Stimulated activated CD8-positive, alpha-beta memory T cell treated with anti-CD3 and anti-CD28 coated beads, Interleukin-4, amount 100 ng/mL, for 1 hour (primary cell): Measurements from ENCODE around the gene LIFR.
"Not testable (repeated sequence)": the region's sequence is repeated elsewhere in the genome, so short reads cannot be mapped to it uniquely, and the experiment has no call there.

ENCODE experiments used
- DNase-seq, 2 donors: peaks; one replicate each; pipeline ENCODE4 v3.0.0-alpha.2; 2020; ENCODE audit warnings: low read depth in 2 of 2, low spot score in 1 of 2

The LIFR gene

DNA sequence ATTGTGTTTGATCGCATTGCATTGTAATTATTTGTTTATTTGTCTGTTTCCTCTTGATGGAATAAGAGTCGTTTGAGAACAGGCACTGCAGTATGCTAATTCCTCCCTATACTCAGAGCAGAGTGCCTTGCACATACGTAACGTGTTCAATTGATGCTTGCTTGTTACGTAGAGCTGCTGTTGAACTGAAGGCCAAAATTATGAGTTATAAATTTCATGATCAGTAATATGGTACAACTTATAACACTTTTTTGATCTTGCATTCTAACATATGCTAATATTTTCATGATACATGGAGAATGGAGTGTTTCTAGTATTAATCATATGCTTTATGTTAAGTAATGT, 26.5 kb upstream of the LIFR start:
- DNase-seq, result no peak

DNA sequence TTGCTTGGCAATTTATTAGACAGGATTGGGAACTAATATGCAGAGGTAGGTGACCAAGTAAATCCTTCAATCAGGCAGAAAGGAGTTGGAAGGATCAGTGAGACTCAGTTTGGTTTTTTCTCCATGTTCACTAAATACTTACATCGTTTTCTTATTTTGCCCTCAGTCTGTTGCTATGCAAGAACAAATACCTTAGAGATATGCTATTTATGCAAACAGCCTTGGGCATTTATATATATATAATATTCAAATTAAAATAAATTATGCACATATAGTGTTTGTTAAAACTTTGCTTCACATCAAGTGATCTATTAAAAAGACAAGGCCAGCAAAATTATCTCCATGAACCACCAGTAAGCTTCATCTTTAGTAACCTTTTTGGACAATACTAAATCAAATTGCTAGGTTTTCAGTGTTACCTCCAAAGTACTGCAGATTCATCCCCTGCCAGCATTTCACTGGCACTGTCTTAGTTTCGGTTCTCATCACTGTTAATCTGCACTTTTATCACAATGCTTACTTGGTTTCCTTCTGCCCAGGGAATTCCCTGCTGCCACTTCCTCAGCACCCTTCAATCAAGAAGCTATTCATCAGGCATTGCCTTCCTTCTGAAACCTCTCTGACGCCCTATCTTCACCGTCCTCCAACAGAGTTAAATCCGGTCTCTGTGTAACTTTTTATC, 26.0 kb upstream of the LIFR start:
- DNase-seq, result no peak

DNA sequence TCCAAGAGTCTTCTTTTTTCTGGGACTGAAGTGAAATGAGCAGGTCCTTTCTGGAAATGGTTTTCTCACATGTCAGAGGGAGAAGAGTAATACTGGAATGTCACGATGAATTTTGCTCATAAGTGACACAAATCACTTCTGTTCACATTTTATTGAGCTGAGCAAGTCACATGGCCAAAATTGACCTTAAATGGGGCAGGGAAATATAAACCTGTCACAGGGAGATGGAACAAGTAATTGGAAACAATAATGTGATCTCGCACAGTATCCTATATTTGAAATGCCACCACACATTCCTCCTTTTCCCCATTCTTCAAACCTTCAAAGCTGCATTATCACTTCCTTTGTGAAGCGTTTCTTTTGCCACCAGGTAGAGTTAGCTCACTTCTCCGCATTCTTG, 25.2 kb upstream of the LIFR start:
- no peak for DNase-seq

DNA sequence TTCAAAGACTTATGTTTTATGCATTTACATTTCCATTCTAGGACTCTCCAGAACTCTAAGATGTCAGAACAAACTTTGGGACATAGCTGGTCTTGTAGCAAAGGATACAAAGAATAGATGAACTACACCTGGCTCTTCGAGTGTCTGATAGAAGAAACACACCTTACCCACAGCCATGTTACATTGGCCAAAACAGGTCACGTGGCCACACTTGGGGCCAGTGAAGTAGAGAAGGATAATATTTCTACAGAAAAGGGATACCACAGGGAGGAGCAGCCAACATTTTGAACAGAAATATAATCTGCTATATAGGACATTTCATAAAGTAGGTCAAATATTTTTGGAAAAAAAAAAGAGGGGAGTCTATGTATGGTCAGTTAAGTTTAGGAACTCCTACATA, 22.7 kb upstream of the LIFR start:
- no peak for DNase-seq

DNA sequence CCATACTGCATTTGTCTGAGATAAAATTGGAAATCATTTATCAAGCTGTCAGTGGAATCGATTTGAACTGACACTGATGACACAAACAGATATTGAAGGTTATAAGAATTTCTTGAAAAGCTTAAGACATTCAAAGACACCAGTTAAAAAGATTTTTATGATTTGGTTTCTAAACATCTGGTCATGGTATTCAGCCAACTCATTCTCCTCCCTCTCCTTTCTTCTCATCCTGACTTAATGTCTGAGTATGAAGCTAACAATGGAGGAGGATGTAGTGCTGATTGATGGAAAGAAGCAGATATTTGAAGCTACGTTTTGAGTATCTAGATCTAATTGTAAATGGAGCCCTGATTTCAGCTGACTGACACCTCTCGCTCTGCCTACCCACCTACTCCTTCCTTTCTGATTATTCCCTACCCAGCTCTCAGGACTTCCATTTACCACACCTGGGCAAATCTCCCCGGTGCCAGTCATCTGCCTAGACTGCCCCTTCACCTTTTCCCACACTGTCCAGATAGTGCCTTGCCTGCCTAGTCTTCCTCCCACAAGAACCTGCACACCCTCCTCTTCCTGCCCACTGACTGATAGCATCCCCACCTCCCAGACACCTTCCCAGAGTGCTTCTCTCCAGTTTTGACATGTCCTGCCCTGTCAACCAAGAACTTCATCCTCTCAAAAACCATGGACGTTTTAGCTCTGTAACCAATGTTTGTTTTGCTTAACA, 20.7 kb upstream of the LIFR start:
- no peak for DNase-seq

DNA sequence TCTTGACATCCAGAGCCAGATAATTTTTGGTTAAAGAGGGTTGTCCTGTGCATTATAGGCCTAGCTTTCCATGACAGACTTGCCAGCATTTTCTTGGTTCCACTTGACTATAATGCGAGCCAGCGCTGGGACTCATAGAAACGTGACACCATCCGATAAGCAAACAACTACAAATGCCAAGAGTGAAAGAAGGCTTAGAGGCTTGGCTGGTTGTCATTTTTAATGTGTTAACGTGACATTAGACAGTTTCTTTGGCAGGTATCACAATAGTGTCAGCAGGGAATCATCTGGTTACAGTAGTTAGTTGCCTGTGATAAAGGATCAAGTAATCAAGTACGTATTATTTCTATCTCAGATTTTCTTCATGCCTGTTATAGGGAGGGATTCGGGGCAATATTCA, 20.0 kb upstream of the LIFR start:
- DNase-seq, result no peak

DNA sequence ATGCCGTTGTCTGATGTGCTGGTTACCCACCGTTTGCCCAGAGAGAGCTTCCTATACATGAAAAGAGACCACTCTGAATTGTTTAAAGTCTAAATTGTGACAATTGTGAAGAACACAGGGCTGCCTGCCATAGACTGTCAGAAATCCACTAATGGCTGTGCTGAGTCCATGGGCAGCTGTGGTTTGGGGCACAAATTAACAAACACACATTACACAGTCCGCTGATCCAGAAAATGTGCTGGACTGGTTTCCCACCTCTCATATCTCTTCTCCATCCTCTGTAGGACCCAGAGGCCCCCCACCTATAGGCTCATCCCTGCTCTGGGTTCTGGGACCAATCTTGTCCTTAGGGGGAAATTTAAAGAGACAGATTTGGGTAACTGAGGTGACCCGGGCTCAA, 19.0 kb upstream of the LIFR start:
- no peak for DNase-seq

DNA sequence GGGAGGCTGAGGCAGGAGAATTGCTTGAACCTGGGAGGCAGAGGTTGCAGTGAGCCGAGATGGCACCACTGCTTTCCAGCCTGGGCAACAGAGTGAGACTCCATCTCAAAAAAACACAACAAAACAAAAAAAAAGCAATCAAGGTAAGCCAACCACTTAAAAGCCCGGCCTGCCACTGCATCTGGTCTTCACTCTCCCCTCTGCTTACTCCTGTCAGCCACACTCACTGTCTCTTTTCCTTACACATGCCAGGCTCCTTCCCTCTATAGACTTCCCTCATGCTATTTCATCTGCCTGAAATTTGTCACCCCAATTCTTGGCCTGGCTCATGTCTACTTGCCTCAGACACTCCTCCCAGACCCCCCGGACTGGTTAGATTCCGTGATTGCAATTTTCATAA, 17.6 kb upstream of the LIFR start:
- no peak for DNase-seq

DNA sequence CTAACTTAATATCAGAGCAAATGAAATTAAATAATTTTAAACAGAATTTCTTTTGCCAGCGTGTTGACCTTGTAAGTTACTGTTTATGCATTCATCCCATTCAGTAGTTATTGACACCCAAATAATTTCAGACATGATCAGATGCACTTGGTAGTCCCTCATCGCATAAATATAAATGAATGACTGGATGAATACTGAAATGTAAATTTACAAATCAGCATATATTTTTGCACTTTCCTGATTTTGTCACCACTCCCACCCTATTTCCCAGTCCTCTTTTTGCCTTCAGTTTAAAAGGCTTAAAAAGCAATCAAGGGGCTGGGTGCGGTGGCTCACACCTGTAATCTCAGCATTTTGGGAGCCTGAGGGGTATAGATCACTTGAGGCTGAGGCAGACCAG, 17.1 kb upstream of the LIFR start:
- DNase-seq, result no peak

DNA sequence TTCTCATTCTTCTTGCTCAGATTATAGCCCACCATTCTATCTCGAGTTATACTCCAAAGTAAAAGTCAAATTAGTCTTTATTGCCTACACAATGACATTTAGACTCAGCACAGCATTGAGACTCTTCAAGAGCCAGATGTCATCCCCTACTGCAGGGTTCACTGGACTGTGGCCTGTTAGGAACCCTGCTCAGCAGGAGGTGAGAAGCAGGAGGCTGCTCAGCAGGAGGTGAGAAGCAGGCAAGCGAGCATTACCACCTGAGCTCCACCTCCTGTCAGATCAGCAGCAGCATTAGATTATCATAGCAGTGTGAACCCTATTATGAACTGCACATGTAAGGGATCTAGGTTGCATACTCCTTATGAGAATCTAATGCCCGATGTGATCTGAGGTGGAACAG, 12.7 kb upstream of the LIFR start:
- no peak for DNase-seq

DNA sequence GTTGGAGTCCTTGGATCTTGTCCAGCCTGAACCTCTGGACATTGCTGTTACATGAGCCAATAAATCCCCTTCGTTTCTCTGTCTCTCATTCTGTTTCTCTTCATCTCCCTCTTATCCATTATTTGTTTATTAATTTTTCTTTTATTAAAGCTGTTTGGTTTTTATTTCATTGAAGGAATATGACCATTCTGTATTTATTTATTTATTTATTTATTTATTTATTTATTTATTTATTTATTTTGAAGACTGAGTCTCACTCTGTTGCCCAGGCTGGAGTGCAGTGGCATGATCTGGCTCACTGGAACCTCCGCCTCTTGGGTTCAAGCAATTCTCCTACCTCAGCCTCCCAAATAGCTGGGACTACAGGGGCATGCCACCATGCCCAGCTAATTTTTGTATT, 10.9 kb upstream of the LIFR start:
- DNase-seq, result not testable (repeated sequence)

DNA sequence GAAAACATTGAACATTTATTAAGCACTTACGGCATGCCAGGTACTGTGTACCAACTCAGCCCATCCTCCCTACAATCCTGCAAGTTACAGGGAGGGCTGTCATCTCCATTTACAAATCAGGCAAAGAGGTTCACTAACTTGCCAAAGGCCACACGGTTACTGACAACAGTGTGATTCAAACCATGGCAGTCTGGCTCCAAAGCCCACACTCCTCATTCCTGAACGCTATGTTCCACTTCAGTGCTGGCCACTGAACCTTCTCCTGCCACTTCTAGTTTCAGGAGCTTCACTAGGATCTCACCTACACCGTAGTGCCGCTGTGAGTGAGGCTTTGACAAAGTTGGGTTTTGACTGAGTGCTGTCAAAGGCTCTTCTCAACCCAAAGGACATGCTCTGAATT, 7.2 kb upstream of the LIFR start:
- DNase-seq, result no peak

DNA sequence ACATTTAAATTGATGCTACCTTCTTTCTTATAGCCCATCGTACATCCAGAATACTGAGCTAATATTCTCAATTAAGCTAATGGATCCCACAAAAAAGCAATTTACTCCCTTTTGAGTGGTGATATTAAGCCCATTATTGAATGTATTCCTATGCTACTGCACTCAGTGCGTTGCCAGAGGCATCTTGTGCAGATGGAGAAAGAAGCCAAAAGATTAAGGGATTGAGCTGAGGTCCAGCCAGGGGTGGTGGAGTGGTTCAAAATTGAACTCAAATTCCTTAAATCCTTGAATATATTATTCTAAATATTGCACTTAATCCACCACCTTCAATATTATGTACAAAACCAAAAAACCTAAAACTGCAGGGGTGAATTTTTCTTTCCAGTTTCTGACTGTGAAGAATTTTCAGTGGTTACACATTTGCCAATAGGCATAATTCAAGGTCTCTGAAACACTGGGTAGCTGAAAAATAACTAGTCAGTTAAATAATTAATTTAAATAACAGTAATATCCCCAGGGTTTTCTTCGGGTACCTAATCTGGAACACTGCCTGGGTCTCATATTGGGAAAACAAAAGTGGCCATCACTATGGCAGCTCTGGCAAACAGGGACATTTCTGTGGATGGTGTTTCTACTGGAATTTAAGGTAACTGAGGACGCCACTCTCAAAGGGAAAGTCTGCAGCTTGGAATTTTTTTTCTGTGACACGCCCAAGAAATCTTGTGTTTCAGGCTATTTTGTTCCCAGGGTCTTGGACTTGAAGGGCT, 6.2 kb upstream of the LIFR start:
- DNase-seq, result no peak

DNA sequence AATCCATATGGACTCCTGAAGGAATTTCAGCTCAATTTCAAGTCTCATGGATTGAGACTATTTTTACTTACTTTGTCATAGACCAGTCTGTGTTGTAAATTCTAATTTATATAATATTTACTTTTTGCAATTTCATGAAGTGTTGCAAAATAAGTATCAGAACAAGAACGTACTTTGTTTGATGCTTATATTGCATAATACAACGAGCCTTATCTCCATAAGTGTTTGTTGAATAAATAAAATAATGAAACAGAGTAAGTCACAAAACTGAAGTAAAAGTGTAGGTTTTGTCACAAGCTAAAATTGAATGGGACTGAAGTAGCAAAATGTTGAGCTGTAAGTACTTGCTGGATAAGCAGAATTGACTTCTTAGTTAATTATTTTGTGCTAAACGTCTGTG, 3.0 kb upstream of the LIFR start:
- DNase-seq, result no peak

DNA sequence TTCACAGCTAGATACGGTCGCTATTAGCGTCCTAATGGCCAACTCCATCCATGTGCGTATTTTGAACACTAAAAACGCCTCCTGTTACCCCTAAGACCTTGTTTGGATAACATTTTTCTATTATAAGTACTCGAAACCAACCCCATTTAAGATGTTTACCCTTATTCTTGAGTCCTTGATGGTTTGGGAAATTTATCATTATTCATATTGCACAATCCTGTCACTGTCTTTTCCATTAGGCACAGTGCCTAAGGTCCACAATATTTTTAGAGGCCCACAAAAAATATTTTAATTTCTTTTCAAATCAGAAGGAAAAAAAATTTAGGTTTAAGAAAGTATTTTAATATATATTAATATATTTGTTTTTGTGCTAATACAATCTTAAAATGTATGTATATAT, 1.3 kb upstream of the LIFR start:
- DNase-seq, result no peak

DNA sequence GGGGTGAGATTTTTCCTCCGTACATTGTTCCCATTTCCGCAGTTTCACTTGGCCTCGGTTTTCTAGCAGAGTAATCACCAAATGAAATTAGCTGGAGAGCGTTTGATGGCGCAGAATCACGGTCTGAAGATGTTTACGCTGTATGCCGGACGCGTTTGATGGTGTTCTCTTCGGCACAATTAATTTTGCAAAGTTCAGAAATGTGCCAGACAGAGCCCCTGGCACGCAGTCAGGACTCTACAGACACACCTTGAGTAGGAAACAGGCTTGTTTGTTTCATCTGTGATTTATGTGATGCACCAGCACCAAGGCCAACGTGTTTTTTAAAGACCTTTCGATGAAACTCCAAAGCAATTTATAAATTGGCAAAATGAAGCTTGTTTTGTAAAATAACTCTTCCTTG, 863 bp upstream of the LIFR start:
- no peak for DNase-seq

DNA sequence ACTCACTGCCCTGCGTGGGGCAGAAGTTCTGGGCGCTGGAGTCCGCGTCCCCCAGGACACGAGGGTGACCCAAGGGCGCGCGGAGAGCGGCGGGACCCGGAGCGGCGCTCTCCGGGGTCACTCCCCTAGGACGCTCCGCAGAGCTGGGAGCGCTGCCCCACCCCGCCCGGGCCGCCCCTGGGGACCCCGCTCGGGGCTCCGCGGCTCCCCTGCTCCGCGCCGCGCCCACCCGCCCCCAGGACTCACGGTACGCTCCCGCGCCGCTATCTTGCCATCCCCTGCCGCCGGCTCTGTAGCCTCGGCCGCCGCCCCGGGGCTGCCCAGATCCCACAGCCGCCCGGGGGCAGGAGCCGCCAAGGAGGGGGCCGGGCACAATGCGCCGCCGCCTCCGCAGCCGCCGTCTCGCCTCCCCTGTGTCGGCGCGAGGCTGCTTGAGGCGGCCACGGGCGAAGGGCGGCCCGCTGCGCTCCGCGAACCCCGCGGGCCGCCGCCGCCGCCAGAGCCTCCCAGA, 303 bp downstream of the LIFR start:
- no peak for DNase-seq

DNA sequence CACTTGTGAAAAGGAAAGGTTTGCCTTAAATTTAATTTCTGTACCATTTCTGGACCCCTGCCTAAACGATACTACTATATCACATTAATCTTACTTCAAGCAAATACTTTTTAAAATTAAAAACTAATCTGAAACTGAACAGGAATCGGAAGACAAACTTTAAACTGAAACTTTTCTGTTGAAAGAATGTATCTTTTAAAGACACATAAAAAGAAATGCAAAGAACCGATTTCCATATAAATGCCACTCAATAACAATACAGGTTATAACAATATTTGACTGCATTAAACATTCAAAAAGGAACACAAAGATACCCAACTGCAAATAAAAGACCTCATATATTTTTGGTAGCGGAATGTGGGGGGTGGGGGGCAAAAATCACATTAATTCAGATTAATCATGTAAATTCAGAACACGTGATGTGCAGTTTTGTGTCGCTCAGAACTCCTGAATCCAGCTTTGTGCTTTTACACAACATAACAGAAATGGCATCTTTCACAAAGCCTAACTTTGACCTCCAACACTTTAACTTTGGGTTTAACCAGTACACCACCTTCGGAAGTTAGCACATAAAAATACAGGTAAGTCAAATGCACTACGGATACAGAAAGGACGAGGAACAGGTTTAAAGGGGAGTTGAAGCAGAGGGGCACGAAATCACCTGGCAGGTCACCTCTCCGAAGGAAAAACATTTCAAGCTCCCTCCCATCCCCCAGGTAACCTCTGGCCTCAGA, 925 bp downstream of the LIFR start:
- DNase-seq, result no peak

DNA sequence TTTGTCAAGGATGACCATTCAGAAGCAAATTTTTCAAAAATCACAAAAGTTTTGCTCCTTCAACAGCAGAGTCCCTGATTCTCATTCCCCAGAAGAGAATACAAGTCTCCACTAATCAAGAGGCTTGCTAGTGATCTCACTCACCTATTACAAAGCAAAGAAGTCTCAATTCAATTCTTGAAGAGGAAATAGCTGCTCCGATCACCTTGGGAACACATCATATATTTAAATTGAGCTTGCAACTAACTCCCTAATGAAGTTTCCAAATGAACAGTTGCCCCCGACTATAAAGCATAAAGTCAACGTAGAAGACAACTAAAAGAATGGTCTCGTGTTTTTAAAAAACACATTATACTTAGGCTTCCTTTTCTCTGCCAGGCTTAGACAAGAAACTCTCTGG, 1.6 kb downstream of the LIFR start:
- DNase-seq, result no peak

DNA sequence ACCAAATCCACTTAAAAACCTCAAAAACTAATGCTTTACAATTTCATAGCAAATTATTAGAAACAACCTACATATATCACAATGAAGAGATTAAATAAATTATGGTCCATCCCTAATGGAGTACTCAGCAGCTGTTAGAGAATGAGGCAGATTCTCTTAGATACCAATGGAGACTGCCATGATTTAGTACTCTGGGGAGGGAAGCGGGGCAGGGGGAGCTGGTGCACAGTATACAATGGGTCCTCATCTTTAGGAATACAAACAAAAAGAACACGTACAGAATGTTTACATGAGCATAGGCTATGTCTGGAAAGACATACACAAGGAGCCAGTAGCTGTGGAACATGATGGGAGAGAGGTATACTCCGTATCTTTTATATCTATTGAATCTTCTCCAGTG, 2.0 kb downstream of the LIFR start:
- no peak for DNase-seq

DNA sequence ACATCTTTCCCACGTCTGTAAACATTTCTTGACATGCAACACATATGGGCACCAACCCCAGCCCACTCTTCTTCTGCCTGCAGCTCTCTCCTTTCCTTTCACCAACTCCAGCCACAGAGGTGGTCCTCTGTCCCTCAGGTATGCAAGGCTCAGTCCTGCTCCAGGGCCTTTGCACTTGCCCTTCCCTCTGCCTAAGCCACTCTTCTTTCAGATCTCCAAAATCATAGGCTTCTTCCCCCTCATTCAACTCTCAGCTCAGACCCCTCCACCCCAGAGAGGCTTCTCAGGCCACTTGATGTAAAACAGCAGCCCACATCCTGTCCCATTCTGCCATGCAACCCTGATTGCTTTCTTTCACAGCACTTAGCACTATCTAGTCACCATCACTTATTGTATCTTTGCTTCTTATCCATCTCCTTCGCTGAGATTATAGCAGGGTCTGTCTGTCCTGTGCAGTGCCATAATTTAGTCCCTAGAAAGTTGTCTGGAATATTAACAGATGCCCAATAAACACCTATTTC, 3.4 kb downstream of the LIFR start:
- no peak for DNase-seq
